ENCODE data around the gene KIAA1217. TPM values are rescaled to one million over a fixed set of nuclear protein-coding genes. Genes with fewer than 3 reads are reported as not detected.
A peak's percentile ranks its signal among the peaks of the same experiment; 100 is the strongest.

KIAA1217 gene
- total and polyA plus RNA-seq, 2 of the 4 experiments (the other 2 are of a cell fraction), result 3.4 to 4.4 TPM

DNA sequence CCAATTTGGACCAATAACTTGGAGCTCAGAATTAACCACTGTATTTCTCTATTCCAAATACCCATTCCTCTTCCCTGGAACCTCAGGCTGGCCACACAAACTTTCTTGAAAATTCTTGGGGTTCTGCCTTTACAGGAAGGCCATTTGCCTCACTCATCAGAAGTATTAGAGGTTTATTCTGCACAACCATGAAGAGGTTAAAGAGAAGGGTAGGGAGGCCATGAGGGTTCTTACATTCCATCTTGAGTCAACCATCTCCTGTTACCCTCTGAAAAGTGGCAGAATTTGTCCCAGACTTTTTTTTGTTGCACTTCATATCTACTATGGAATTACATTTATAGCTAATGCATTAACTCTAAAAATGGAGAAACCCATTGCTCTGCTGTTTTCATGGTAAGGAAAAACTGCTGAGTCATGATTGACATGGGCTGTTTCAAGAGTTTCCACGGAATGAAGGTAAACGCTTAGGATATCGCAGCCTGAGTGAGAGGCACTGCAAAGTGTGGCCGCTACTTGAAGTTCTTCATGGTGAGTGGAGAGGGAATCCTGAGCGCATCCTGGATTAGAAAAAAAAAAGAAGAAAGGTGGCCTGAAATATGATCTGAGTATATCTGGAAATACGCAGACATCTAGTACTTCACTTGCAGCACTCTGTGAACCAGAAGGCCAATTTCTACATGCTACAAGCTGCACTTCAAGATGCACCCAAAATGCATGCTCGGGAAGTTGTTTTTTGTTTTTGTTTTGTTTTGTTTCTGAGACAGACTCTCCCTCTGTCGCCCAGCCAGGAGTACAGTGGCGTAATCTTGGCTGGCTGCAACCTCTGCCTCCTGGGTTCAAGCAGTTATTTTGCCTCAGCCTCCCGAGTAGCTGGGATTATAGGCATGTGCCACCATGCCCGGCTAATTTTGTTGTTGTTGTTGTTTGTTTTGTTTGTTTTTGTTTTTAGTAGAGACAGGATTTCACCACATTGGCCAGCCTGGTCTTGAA, 83.7 kb downstream of the KIAA1217 start:
- Histone ChIP-seq H3K27ac (ENCODE audit: insufficient read depth, low read length) (no peak overlapping the region), H3K4me2 (ENCODE audit: low read depth, low read length) (no peak overlapping the region), H3K23ac (ENCODE audit: low read depth, low read length) (no peak overlapping the region), H3K4me1 (ENCODE audit: control insufficient read depth, insufficient read depth, low read length) (no peaks in the 10 kb centered on the region), H2AK5ac (ENCODE audit: low read depth, low read length) (no peak overlapping the region), H2BK5ac (ENCODE audit: low read depth, low read length, poor library complexity, severe bottlenecking) (no peak overlapping the region), H3K9me1 (ENCODE audit: insufficient read depth, low read length) (no peaks in the 10 kb centered on the region), H4K20me1 (ENCODE audit: insufficient read depth, low read length) (no peaks in the 10 kb centered on the region), H3K14ac (replicated peaks; ENCODE audit: low read depth, low read length) (no peak overlapping the region), H3K9me3 (ENCODE audit: control insufficient read depth, insufficient read depth, low read length) (no peaks in the 10 kb centered on the region), H4K91ac (ENCODE audit: insufficient read depth, low read depth, low read length) (no peak overlapping the region), H3K9ac (ENCODE audit: low read depth, low read length) (no peak overlapping the region), H2AK9ac (replicated peaks; ENCODE audit: low read depth, low read length, poor library complexity) (no peak overlapping the region), H2AFZ (replicated peaks; ENCODE audit: low read length, poor library complexity) (no peak overlapping the region), H2BK15ac (ENCODE audit: low read depth, low read length) (no peak overlapping the region), H3K18ac (ENCODE audit: low read depth, low read length) (no peak overlapping the region), H3K36me3 (ENCODE audit: control insufficient read depth, insufficient read depth, low read length) (no peaks in the 10 kb centered on the region), H2BK120ac (ENCODE audit: low read depth, low read length) (no peak overlapping the region), H2BK20ac (ENCODE audit: low read depth, low read length) (no peak overlapping the region), H3K27me3 (ENCODE audit: control insufficient read depth, insufficient read depth, low read length) (no peaks in the 10 kb centered on the region; the same call in 1 of the 2 replicates), H3K4ac (ENCODE audit: low read depth, low read length) (no peak overlapping the region), H3K79me1 (ENCODE audit: low read depth in 1 of 2, low read length in 2 of 2) (no peaks in the 10 kb centered on the region), H3K56ac (ENCODE audit: extremely low read depth, insufficient read depth, low read length) (no peak overlapping the region), H3K4me3 (ENCODE audit: insufficient read depth, low read depth, low read length) (no peak overlapping the region), H4K8ac (ENCODE audit: low read depth in 2 of 2, low read length in 2 of 2) (no peak overlapping the region), H4K5ac (ENCODE audit: low read depth, low read length) (no peak overlapping the region)
- dilution Hi-C loops (cut with HindIII; ENCODE audit: low sequenced_read_pairs, unreplicated experiment), result no loop called here
- intact Hi-C loops (cut with micrococcal nuclease), result no loop called here
- no peak for DNase-seq
- TF ChIP-seq ELK1 (IDR thresholded peaks at IDR 0.05; ENCODE audit: borderline replicate concordance, low read depth, low read length) (no peak), CEBPB (IDR thresholded peaks at IDR 0.05; ENCODE audit: low read depth, low read length) (no peak), MAFK (IDR thresholded peaks at IDR 0.05; ENCODE audit: low read depth, low read length) (peak; percentile 92), NFE2L2 (IDR thresholded peaks at IDR 0.05; ENCODE audit: low read depth, low read length) (peak; percentile 96), CHD1 (IDR thresholded peaks at IDR 0.05; ENCODE audit: low read depth, low read length) (no peak)
- BruUV-seq (replicated peaks), result no TSS peak
- ChIA-PET CTCF (interaction anchor here (0.6 kb wide), 1 partner anchor 10 kb away, joined by 5 read pairs; no protein-coding TSS in a partner anchor), POLR2A (ENCODE audit: unreplicated experiment) (interaction anchor here (0.5 to 0.6 kb wide), 2 partner anchors 19 to 56 kb away, joined by 3 to 5 read pairs; no protein-coding TSS in a partner anchor)
- WGBS, 2 experiments (ENCODE audit: extremely low coverage in 2 of 2, insufficient read length in 1 of 2), result 88% methylated on average over 3 of the region's 11 CpGs; no CpG with 5 or more reads in 1 of the 2 experiments
- in situ Hi-C loops (cut with MboI; ENCODE audit: low sequenced_read_pairs), result no loop called here
- ATAC-seq (ENCODE audit: low read depth), result no peak
